Sigmoid colon (tissue), 7 donors: ENCODE data around the gene CD274. TPM values are rescaled to one million over a fixed set of nuclear protein-coding genes. Genes with fewer than 3 reads are reported as not detected.
"Not testable (repeated sequence)": the region's sequence is repeated elsewhere in the genome, so short reads cannot be mapped to it uniquely, and the experiment has no call there.

Experiments
- DNase-seq: peaks from one replicate; pipeline ENCODE4 v3.0.0-alpha.2; 2019
- H3K27ac ChIP-seq, 4 donors: fragments of 200-600 bp; sonication (generic); one replicate each; pipeline ENCODE4 v1.5.1; 2016 to 2019; ENCODE audit warnings: mild to moderate bottlenecking in 1 of 4
- H3K27me3 ChIP-seq, 3 donors: fragments of 200-600 bp; sonication (generic); one replicate each; pipeline ENCODE4 v1.5.1; 2019; ENCODE audit warnings: mild to moderate bottlenecking in 1 of 3
- H3K36me3 ChIP-seq, 4 donors: fragments of 200-600 bp; sonication (generic); one replicate each; pipeline ENCODE4 v1.5.1; 2016 to 2019
- H3K4me1 ChIP-seq, 4 donors: fragments of 200-600 bp; sonication (generic); one replicate each; pipeline ENCODE4 v1.5.1; 2017 to 2019
- H3K4me3 ChIP-seq, 4 donors: fragments of 200-600 bp; sonication (generic); one replicate each; pipeline ENCODE4 v1.5.1; 2017 to 2019; ENCODE audit warnings: mild to moderate bottlenecking in 2 of 4, moderate library complexity in 1 of 4
- H3K9me3 ChIP-seq, 4 donors: fragments of 200-600 bp in 3 of 4; sonication (generic) in 3 of 4; one replicate each; pipeline versions ENCODE4 v1.5.1 to v1.6.1; 2013 to 2019
- CTCF ChIP-seq, 4 experiments: fragments of 450-650 bp in 3 of 4; fragments of 200-600 bp in 1 of 4; IDR thresholded peaks; one replicate each; pipeline ENCODE4 v1.5.1; 2016 to 2019; ENCODE audit warnings: antibody characterized with exemption in 4 of 4, mild to moderate bottlenecking in 3 of 4, moderate library complexity in 2 of 4
- EP300 ChIP-seq, 4 donors: sonication (generic); formaldehyde crosslinking; IDR thresholded peaks; one replicate each; pipeline ENCODE4 v1.6.1; 2017; ENCODE audit warnings: antibody characterized with exemption in 4 of 4
- POLR2A ChIP-seq, 2 donors: fragments of 450-650 bp; IDR thresholded peaks; one replicate each; pipeline ENCODE4 v1.6.1; 2016; ENCODE audit warnings: antibody characterized with exemption in 2 of 2, mild to moderate bottlenecking in 2 of 2, moderate library complexity in 2 of 2
- POLR2AphosphoS5 ChIP-seq, 4 donors: sonication (generic); formaldehyde crosslinking; IDR thresholded peaks; one replicate each; pipeline ENCODE4 v1.6.1; 2017; ENCODE audit warnings: antibody characterized with exemption in 4 of 4
- WGBS, 2 donors: extraction: QIAGEN DNeasy Blood & Tissue Kit; methylation state at CpG; one replicate each; pipeline ENCODE4 v1.1.7; 2013; 5-methylcytosine and 5-hydroxymethylcytosine counted together
- intact Hi-C: fragments of 100-400 bp; cut with DNase I; formaldehyde crosslinking; loops from one replicate; pipeline ENCODE4 v1.15.1; 2023
- polyA plus RNA-seq, 3 donors: library from polyadenylated mRNA; stranded (reverse); fragments of 200-250 nt; gene quantifications; one replicate each; pipeline ENCODE4 v1.2.3, GENCODE V29; 2013
- total RNA-seq, 4 donors: library from RNA; depleted of rRNA; stranded (reverse); fragments of >200 nt; gene quantifications; one replicate each; pipeline ENCODE4 v1.1.0, GENCODE V29; 2016
- donor health status: healthy with polysubstance abuse.
- donor health status: Bipolar disorder and iron deficiency.
- donor health status: healthy.

Gene CD274
- total and polyA plus RNA-seq, 7 donors = 0.68 to 8.9 (median 1.4) TPM

DNA sequence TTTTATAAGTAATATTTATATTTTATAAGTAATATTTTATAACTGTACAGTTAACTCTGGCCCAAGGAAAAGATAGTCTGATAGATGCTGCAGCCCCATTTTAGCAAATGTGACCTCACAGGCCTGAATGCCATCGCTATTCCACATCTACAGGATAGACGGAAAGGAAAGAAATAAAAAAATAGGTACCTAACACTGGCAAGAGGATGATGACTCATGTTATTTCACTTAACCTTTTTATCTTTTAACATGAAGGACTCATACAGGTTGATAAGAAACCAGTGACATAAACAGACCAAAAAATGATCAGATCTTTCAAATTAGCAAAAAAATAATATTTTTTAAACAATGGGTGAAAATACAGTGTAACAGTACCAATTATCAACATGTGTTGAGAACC lies 2.7 kb downstream of the CD274 start:
- intact Hi-C loops = no loop called here
- TF ChIP-seq EP300 (IDR thresholded peaks at IDR 0.05) (no peak), POLR2A (IDR thresholded peaks at IDR 0.05) (no peak), CTCF (IDR thresholded peaks at IDR 0.05) (no peak), POLR2AphosphoS5 (IDR thresholded peaks at IDR 0.05) (no peak)

DNA sequence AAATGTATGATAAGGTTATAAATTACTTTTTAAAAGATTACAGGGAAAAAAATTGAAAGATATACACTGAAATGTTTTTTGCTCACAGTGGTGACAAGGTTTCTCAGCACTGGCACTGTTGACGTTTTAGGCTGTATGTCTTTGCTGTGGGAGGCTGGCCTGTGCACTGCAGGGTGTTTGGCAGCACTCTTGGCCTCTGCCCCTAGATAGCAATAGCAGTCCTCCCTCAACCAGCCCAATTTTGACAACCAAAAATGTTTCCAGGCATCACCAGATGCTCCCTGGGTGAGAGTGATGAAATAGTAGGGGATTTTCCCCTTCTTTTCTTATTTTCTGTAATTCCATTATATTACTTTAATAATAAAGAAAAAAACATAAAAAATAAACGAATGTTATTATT lies 3.3 kb downstream of the CD274 start:
- H3K27ac ChIP-seq = no peak overlapping the region
- WGBS, 2 donors = 39 to 54% methylated on average over 2 of the region's 2 CpGs
- peaks cover 0 to 15% (median 3%) of the 10 kb centered on the region in 4 donors for H3K4me1 ChIP-seq
- no peak overlapping the region for H3K4me3 ChIP-seq
- intact Hi-C loops = no loop called here
- H3K9me3 ChIP-seq = no peaks in the 10 kb centered on the region
- H3K27me3 ChIP-seq = no peaks in the 10 kb centered on the region
- H3K36me3 ChIP-seq = no peaks in the 10 kb centered on the region
- no peak for TF ChIP-seq EP300 (IDR thresholded peaks at IDR 0.05)
- TF ChIP-seq CTCF (IDR thresholded peaks at IDR 0.05) = no peak
- no peak for TF ChIP-seq POLR2AphosphoS5 (IDR thresholded peaks at IDR 0.05)
- TF ChIP-seq POLR2A (IDR thresholded peaks at IDR 0.05) = no peak
- DNase-seq = no peak

More for the DNA sequence above, 2.7 kb downstream of the CD274 start:
- Histone ChIP-seq H3K27ac (no peak overlapping the region), H3K36me3 (no peaks in the 10 kb centered on the region), H3K4me3 (no peak overlapping the region), H3K4me1 (peaks cover 0 to 15% (median 3%) of the 10 kb centered on the region in 4 donors), H3K27me3 (no peaks in the 10 kb centered on the region), H3K9me3 (no peaks in the 10 kb centered on the region)
- no peak for DNase-seq
- whole genome bisulfite sequencing, 2 donors = 90 to 93% methylated on average over 2 of the region's 2 CpGs

DNA sequence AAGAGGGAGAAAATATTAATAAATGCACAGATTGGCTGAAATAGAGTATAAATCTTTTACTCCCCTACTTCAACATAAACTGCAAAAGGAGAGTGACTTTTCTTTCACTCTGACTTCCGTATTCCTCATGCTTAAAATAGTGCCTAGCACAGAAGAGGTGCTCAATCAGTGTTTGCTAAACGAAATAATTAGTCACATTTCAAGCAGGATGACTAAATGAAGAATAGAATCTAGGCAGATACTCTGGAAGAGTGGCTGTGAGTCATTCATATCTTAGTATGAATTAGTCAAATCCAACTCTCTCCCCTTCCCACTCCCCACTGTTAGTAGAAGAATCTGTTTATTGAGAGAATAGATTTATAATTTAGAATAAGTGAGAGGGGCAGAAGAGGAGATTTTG lies 4.8 kb downstream of the CD274 start:
- peaks cover 0 to 8% (median 3%) of the 10 kb centered on the region in 4 donors for H3K4me1 ChIP-seq
- no peak for DNase-seq
- H3K4me3 ChIP-seq = no peak overlapping the region
- intact Hi-C loops = no loop called here
- TF ChIP-seq POLR2AphosphoS5 (IDR thresholded peaks at IDR 0.05) (no peak), POLR2A (IDR thresholded peaks at IDR 0.05) (no peak), EP300 (IDR thresholded peaks at IDR 0.05) (no peak), CTCF (IDR thresholded peaks at IDR 0.05) (no peak)
- H3K9me3 ChIP-seq = no peaks in the 10 kb centered on the region
- no peaks in the 10 kb centered on the region for H3K36me3 ChIP-seq
- H3K27ac ChIP-seq = no peak overlapping the region
- WGBS, 2 donors = 63 to 73% methylated on average over 2 of the region's 2 CpGs
- H3K27me3 ChIP-seq = no peaks in the 10 kb centered on the region

GRCh38 chr9:5459289-5459829 lies 9.0 kb downstream of the CD274 start:
- TF ChIP-seq CTCF (IDR thresholded peaks at IDR 0.05) = no peak
- TF ChIP-seq POLR2AphosphoS5 (IDR thresholded peaks at IDR 0.05) = no peak
- TF ChIP-seq POLR2A (IDR thresholded peaks at IDR 0.05) = no peak
- TF ChIP-seq EP300 (IDR thresholded peaks at IDR 0.05) = no peak
- intact Hi-C loops = no loop called here

DNA sequence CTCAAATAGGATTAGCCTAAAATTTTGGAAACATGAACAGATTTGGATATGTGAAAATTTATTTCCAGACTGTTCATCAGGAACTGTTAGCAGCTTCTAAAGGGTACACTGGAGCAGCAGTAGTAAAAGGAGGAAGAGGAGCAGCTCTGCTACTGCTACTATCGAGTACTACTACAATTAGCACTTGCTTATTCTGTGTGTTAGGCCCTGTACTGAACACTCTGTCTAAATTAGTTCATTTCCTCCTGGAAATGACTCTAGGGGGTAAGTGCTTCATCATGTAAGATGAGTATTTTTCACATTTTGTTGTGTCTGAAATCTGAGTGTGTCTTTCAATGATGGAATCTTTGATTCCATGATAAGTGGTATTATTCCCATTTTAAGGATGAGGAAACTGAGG lies 9.8 kb downstream of the CD274 start:
- intact Hi-C loops = no loop called here
- WGBS, 2 donors = 78 to 92% methylated on average over 1 of the region's 1 CpG
- no peaks in the 10 kb centered on the region for H3K9me3 ChIP-seq
- H3K4me1 ChIP-seq = no peaks in the 10 kb centered on the region
- no peak for DNase-seq
- H3K4me3 ChIP-seq = no peak overlapping the region
- TF ChIP-seq POLR2AphosphoS5 (IDR thresholded peaks at IDR 0.05) = no peak
- TF ChIP-seq EP300 (IDR thresholded peaks at IDR 0.05) = no peak
- no peak for TF ChIP-seq CTCF (IDR thresholded peaks at IDR 0.05)
- no peak for TF ChIP-seq POLR2A (IDR thresholded peaks at IDR 0.05)
- no peak overlapping the region for H3K27ac ChIP-seq
- no peaks in the 10 kb centered on the region for H3K27me3 ChIP-seq
- peaks cover 0 to 10% (median 0%) of the 10 kb centered on the region in 4 donors for H3K36me3 ChIP-seq

More at GRCh38 chr9:5459289-5459829, 9.0 kb downstream of the CD274 start:
- no peak overlapping the region for H3K4me3 ChIP-seq
- WGBS, 2 donors = 71 to 78% methylated on average over 4 of the region's 4 CpGs
- H3K4me1 ChIP-seq = no peaks in the 10 kb centered on the region
- H3K27ac ChIP-seq = no peak overlapping the region
- no peaks in the 10 kb centered on the region for H3K27me3 ChIP-seq
- no peak for DNase-seq
- peaks cover 0 to 10% (median 0%) of the 10 kb centered on the region in 4 donors for H3K36me3 ChIP-seq
- H3K9me3 ChIP-seq = no peaks in the 10 kb centered on the region

DNA sequence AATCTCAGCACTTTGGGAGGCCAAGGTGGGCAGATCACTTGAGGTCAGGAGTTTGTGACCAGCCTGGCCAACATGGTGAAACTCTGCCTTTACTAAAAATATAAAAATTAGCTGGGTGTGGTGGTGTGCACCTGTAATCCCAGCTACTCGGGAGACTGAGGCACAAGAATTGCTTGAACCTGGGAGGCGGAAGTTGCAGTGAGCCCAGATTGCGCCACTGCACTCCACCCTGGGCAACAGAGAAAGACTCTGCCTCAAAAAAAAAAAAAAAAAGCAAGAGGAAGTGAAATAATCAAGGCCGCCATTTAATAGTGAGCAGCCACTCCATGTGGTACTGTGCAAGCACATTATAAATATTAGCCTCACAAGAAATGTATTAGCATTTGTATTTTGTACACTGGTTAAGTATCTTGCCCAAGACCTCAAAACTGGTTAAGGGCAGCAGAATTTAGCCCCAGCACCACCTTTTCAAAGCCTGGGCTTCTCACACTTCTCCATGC lies 14.5 kb downstream of the CD274 start:
- H3K4me3 ChIP-seq, DNase-seq, H3K27ac ChIP-seq, H3K27me3 ChIP-seq, H3K9me3 ChIP-seq, H3K4me1 ChIP-seq, H3K36me3 ChIP-seq, intact Hi-C loops: not testable (repeated sequence)
- 84 to 86% methylated on average over 4 of the region's 4 CpGs for WGBS, 2 donors
